ENCODE data around the gene STON2.

Gene STON2

DNA sequence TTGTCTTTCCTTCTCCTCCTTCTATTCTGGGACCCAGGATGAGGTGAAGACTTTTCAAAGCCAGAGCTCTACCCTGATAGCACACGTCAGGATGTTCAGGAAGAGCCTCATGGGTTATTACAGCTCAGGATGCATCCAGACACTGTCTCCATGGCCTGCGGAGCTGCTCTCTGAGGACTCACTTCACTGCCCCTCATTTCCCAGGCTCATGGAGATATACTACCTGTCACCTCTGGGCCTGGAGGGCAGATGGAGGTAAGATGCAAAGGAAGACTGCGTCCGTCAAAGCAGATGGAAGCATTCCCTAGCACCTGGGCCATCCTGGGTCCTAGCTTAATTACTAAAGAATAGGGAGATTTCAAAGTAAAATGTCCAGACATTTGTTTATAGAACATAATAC is 32.6 kb downstream of the STON2 start:
- DNase-seq = no peak

DNA sequence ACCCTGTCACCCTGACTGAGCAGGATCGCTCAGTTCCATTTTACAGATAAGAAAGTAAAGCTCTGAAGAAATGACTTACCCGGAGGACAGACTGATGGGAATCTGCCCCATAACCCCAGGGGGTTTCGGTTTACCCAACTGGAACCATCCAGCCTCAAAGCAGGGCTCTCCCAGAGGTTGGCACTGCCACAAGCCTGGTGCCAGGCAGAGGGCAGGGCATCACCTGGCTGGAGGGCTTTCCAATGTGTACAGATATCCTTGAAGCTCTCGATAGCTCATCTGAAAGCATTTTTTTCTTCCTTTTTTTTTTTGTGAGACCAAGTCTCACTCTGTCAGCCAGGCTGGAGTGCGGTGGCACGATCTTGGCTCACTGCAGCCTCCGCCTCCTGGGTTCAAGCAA is 33.2 kb downstream of the STON2 start:
- DNase-seq = no peak

DNA sequence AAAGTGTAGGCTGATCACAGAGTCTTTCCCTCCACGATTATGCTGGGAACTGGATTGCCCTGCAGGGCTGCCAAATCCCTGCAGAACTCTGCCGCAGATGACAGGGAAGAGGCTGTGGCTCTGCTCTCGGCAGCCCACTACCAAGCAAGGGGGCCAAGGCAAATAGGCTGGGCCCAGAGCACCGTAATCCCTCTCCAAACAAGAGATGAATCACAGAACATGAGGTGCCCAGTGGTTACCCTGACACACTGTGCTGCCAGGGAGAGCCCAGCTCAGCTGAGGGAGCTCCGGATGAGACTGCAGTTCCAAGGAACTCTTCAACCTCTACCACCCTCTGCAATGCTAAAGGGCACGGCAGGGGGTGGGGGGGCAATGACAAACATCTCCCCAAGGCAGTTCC is 33.9 kb downstream of the STON2 start:
- DNase-seq = no peak

DNA sequence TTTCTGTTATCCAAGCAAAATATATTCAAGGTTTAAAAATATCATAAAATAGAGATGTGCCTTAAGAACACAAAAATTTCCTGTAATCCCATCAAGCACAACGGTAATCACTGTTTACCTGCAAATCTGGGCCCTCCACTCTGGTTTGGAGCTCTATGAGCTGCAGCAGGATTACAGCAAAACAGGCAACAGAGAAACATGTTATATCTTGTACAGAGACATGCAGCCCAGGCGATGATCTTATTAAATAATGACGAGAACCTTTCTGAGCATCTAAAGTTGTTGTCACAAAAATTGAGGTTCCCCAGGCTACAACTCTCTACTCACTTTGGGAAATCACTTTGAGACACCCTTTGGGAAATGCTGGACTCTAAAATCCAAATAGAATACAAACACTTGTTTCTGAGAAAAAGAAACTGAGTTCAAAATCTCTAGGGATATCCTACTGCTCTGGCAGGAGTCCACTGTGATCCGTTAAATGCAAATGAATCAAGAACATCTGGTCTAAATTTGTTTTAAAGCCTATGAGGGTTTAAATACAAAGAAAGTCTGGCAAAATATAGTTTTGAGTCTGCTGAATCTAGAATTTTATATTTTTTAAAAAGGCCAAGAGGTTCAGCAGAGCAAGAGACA is 36.3 kb downstream of the STON2 start:
- no peak for DNase-seq

DNA sequence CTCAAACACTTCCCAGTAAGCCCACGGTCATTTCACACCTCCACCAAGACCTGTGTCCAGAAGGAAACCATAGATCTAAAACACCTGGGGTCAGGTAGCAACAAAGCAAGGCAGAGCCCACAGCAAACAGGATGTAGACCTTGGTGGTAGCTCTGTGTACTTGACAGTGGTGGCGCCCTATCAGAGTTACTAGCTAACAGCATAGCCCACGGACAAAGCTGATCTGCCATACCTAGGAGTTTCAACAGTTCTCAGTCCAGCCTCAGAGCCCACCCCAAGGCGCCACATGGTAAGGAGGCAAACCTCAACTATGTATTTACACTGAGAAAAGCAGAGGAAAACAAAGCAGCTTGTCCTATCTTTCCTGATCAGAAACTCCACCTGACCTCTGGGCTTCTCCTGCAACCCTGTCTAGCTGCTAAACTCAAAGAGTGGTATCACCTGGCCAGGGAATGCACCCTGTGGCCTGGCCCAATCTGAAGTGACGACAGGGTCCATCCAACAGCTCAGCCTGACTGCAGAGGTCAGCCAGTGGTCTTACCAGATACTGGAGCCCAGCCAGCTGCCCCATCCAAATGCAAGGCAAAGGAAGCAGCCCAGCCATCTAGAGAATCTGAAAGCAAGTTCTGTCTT is 46.3 kb downstream of the STON2 start:
- no peak for DNase-seq

DNA sequence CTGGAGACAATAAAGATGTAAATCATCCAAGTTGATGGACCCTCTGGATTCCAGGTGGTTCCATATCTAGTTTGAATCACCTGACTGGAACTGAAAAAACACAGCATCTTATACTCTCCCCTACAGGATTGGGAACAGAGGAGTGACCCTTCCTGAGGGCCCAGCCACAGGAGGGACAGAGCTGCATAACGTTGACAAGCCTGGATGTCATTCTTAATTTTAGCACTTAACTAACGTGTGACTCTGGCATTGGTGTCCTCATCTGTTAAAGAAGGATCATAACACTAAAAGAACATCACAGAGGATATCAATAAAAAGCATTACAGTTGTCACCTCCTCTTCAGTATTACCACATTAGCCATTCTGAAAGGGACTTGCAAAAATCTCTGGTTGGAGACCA is 47.7 kb downstream of the STON2 start:
- no peak for DNase-seq

DNA sequence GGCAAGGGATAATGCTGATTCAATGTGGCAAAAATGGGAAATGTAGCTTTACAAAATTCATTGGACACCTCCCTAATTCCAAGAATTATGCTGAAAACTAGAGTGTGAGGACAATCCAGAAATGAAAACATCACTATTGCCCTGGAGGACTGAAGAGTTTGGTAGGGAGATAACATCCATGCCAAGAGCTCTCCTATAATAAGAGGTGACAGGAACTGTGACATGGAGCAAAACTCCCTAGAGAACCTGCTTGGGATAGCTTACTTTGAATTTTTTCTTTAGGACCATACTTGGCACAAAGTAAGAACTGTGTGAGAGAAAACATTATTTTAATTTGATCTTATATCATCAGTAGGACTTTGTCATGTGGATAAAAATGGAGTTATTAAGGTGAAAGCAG is 48.9 kb downstream of the STON2 start:
- no peak for DNase-seq

DNA sequence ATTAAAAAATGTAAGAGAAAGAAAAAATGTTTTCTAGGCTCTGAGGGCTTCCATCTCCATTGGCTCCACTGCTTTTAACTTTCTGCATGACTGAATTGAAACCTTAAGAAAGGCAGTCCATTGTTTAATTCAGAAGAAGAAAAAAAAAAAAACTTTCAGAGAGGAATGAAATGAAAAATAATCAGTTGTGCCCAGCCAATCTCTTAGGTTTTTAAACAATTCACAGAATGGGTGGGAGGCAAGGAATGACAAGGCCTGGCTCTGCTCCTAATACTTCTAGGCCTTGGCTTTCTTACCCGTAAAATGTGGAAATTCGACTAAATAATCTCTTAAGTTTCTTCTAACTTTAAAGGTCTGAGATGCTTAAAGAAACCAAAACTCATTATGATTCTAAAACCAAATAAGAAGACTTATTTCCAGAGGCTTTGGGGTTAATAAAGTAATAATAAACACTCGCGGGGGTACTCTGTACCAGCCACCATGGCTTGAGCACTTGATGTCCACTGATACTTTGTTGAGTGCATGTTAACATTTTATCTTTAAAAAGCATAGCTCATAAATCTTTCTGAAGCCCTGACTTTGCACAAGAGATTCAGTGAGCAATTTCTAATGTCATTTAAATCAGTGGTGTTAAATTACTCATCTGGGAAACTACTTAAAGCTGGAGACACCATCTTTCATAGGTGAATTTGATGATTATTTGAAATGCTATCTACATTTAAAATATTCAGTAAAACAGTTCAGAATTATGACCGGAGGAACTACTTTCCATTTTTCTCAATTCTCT is 49.6 kb downstream of the STON2 start:
- no peak for DNase-seq

DNA sequence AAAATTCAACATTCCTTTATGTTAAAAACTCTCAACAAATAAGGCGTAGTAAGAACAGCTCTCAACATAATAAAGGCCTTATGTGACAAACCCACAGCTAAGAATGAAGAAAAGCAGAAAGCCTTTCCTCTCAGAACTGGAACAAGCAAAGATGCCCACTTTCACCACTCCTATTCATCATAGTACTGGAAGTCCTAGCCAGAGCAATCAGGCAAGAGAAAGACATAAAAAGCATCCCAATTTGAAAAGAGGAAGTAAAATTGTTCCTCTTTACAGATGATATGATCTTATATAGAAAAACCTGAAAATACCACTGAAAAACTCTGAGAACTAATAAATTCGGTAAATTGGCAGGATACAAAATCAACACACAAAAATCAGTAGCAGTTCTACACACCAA is 52.1 kb downstream of the STON2 start:
- peak in 1 of 2 donors; percentile 83 for DNase-seq

DNA sequence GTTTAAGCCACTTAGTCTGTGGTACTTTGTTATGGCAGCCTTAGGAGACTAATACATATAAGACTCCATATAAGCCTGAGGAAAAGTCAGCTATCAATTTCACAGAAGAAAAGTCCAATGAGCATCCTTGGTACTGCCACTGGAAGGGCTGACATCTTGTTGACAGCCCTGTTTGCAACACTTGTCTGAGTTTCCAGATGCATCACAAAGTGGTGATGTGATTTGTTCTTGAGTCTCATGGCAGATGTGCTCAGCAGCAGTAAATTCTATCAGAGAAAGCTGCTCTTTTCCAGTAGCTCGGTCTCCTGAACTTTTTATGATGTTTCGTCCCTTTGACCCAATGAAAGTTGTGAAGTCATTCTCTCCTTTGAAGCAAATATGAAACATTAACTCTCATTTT is 54.3 kb downstream of the STON2 start:
- DNase-seq = no peak

DNA sequence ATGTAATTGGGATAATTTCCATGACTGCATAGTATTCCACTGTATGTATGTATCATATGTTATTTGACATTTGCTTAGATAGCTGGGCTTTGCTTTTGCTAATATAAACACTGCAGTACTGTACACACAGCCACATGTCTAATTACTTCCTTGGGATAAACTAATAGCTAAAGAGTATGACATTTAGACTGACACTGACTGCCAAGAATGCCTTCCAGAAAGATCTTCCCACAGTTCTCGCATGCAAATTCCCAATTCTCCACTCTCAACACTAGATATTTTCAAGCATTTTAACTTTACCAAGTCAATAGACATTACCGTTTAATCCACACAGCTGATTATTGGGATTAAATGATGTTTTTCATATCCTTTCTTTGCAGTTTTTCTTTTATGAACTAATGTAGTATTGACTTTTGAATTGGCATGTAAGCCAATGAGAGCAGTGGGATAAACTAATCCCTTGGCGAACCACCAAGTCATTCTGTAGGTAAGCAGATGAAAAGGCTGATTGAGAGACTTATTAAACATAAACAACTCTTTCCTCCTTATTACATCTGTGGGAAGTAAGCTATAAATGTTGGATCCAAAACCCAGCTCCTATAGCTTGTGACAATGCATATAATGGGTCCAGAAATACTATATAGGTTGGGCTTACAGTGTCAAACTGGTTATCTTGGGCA is 55.5 kb downstream of the STON2 start:
- DNase-seq = no peak

DNA sequence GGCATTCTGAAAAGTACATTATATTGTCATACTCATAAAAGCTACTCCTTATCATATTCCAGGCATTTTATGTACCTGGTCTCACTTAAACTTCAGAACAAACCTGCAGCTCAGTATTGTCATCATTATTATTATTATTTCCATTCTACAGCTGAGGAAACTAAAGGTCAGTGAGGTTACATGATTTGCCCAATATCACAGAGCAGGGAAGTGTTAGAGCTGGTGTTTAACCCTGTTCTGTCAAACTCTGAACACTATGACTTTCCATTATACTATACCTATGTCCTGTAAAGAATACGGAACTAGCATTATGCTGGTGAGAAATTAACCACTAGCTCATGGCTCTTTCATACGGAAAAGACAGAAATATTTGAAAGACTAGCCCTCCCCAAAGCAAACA is 56.4 kb downstream of the STON2 start:
- DNase-seq = no peak

DNA sequence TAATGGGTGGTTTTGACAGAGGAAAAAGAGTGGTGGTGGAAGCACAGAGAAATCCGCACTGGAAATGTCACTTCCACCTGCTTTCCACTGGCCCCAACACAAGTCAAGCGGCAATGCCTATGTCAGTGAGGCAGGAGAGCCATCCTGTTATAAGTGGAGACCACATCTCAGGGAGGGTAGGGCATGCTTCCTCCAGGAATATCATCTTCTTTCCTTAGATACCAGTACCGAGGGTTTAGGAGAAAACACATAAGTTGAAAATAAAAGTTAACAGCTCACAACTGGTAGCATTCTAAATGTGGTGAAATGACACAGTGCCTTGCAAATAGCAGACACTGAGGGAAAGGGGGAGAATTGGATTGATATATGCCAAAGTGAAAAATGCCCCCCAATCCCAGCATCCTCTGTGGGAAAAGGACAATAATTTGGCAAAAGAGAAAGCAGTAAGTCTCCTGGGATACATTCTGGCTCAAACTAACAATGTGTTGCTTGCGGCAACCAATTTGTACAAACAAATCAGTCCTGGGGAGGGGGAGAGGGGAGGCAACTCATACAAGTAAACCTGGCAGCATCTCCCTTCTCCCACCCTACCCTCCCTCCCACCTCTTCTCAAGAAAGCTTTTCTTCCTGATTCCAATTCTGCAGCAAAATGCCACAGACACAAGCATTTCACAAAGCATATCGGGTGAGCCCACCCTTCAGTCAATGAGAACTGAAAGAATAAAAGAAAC is 57.1 kb downstream of the STON2 start:
- no peak for DNase-seq

DNA sequence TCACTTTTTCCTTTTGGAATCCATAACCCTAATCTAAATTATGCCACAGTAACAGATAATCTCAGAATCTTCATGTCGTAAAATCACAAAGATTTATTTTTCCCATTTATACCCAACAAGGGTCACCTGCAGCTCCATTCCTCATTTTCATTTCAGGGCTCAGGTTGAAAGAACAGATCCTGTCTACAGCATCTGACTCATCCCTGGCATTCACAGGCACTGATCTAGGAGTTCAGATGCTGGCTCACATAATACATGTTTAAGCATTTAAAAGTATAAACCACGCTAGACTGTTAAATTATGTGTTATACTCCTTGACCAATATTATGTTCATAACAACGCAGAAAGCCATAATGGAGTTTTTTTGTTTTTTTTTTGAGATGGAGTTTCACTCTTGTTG is 58.3 kb downstream of the STON2 start:
- no peak for DNase-seq

DNA sequence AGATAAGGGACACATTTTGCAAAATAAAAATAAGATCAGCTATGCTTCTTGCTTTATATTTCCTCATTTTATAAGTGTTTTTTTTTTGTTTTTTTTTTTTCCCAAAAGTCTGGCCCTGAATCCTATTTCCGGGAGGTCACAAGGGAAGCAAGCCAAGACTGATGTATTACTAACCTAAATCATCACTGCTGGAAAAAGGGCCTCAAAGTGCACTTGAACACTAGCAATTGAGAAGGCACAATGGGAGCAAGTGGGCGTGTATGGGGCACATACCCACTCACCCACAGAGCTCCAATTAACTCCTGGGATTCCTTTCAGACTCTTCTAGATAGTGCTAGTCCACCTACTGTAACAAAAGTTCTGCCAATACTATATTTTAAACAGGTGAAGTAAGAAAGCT is 58.8 kb downstream of the STON2 start:
- DNase-seq = no peak

DNA sequence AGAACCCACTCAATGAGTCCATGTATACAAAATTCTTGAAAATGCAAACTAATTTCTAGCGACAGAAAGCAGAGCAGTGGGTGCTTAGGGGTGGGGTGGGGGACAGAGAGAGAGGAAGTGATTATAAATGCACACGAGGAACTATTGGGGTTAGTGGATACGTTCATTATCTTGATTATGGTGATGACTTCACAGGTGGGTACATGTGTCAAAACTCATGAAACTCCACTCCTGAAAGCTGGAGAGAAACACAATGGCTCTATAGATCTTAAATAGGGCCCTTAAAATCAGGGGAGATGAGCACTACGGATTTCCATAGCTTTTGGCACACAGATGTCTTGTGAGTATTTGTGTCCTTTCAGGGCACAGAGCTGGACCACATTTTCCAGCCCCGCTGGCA is 59.9 kb downstream of the STON2 start:
- DNase-seq = no peak

DNA sequence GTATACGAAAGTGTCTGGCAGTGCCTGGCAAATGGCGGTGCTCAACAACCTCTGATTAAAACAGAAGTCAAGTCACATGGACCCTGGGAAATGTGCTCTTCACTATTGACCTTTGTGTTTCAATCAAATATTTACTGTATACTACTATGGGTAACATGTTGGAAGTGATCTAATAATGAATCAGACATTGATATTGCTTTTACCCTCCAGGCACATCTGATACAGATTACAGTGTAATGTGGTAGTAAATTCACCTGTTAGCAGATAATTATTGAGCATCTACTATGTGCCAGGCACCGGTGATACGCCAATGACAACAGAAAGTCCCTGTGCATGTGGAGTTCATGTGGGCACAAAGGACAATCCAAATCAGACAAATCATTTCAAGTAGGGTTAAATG is 63.1 kb downstream of the STON2 start:
- no peak for DNase-seq

DNA sequence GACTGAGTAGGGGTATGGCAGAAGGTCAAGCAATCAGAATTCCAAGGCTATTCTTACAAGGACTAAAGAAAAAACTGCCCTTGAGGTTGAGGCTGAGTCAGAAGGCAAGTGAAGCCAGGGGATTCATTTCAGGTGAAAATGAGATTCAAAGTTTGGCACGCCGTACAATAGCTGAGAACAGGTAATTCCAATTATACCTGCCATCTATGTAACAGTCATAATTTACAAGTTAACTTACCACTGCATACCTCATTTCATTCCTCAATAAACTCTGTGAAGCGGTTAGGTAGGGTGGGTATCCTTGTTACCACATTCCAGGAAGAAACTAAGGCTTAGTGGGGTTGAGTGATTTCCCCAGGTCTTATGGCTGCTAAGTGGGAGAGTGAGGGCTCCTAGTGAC is 64.1 kb downstream of the STON2 start:
- no peak for DNase-seq

DNA sequence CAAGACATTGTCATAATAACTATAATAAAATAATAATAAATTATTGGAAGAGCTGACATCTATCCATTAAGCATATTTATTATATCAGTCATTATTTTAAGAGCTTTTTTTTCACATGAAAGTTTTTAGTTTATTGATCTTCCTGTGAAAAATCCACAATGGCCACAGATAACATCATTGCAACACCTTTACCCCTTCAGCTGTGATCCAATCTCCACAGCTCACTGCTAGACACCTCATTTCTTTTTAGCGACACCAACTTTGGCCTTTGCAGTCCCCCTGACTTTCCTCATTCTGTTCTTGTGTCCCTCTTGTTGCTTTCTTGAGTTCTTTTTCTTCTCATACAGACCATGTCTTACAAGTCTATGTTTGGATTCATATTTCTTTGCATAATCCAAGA is 67.4 kb downstream of the STON2 start:
- DNase-seq = no peak

DNA sequence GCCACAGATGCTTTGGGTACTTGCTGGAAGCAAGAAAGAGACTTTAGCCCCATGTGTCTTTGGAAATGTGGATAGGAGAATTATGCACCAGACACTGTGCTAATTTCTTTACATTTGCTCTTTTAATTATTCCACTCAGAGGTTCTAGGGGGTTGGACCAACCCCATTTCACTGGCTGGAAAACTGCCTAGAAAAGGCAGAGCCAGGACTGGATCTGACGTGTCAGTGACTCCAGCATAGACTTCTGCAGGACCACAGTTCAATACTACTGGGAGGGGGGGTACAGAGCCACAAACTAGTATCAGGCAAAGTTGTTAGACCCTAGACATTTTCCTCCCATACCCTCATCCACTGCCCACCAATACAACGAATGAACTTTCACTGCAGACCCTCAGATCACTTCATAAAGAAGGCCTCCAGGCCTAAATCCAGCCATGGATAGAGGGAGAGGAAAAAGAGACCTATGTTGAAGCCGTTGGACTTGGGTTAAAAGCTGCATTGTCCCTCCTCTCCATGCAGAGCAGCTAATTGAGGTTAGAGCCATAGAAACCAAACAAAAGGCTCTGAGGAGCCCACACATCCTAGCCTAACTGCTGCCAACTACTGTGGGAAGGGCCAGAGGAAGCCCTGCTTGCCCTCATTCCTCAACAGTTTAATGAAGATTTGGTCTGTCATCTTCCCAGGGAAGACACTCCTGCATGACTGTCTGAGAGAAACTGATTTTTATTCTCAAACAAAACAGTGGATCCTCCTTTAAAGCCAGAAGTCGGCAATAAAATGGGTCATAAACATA is 68.7 kb downstream of the STON2 start:
- DNase-seq = no peak

DNA sequence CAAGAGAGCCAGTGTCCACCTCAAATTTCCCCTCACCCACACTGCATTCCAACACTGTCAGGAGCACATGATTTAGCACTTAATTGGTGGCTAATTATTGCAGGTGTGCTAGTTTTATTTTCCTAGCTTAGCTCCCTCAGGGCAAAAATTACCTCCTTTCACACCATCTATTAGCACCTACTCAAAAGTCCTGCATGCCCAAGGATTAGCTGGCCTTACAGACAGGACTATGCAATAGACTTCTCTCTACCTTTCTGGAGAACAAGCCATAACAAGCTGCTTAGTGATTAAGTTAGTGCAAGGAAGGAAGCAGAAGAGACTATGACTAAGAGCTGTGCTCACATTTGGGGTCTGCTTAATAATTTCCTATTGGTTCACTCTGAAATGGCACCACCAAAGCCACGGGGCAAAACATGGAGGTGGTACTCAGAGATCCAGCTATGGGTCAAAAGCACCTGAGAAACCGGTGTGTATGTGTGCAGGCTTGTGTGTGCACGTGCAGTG is 69.5 kb downstream of the STON2 start:
- peak in 1 of 2 donors; percentile 44 for DNase-seq

Measured in bone marrow (tissue), 2 donors.